CD1c-positive myeloid dendritic cell (primary cell): ENCODE results near the gene RBM47.
A peak's percentile ranks its signal among the peaks of the same experiment; 100 is the strongest.

ENCODE experiments used
- DNase-seq: peaks from one replicate; pipeline ENCODE4 v3.0.0-alpha.2; 2016; ENCODE audit errors: extremely low spot score

Gene RBM47

DNA sequence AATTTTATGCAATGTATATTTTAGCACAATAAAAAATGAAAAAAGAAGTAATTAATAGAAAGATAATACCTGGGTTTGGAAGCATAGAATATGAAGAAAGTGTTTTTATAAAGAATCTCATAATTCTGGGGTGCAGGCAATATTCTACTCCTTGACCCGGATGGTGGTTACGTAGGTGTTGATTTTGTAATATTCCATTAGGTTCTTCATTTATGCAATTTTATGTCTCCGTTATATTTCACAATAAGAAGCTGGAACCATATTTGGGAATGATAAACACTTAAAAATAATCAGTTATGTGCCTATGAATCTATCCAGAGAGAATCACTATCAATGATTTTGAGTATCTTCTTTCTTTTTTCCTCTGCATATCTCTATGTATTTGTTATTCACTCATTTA lies 256.0 kb downstream of the RBM47 start:
- peak; percentile 20 for DNase-seq
